Endothelial cell of umbilical vein (primary cell): ENCODE measurements around the gene ABLIM2. TPM values are rescaled to one million over a fixed set of nuclear protein-coding genes. Genes with fewer than 3 reads are reported as not detected.

Source experiments
- BruUV-seq: library from RNA; stranded (reverse); fragments of 400-500 nt; replicated peaks from 2 replicates; lab custom pipeline; 2021; lab: Mats Ljungman, UMichigan
- CTCF ChIA-PET: fragments of 300-600, 350-600 bp; sonication (Branson Sonifier 250); formaldehyde crosslinking; loops from one replicate; lab custom pipeline; 2021; ENCODE audit warnings: antibody characterized with exemption, inconsistent platforms; lab: Charles Lee
- POLR2A ChIA-PET: fragments of 300-600, 350-600 bp; sonication (Branson Sonifier 250); formaldehyde crosslinking; loops from one replicate; lab custom pipeline; 2021; ENCODE audit warnings: antibody characterized with exemption, inconsistent platforms; lab: Charles Lee
- DNase-seq: peaks from one replicate; pipeline ENCODE4 v3.0.0-alpha.2; 2011; ENCODE audit warnings: low read depth, low spot score
- FAIRE-seq: peaks from 2 replicates; lab custom pipeline; 2011; peaks lifted over from hg19 to GRCh38; lab: Jason Lieb, UNC
- H2AFZ ChIP-seq: 2 replicates; pipeline ENCODE4 v1.6.0; 2012; ENCODE audit warnings: low read depth, low read length, control low read depth, inconsistent platforms
- H3K27ac ChIP-seq: 2 replicates; pipeline ENCODE4 v1.5.1; 2011; ENCODE audit warnings: low read depth, mild to moderate bottlenecking, control low read depth, low read length, moderate library complexity; ENCODE audit not compliant: insufficient read depth
- H3K27me3 ChIP-seq, 2 experiments: 2 replicates each; pipeline versions ENCODE4 v1.6.0 to v1.6.1; 2011; ENCODE audit warnings: low read length in 2 of 2, mixed read lengths in 1 of 2; ENCODE audit not compliant: control insufficient read depth in 2 of 2, insufficient read depth in 2 of 2
- H3K36me3 ChIP-seq, 2 experiments: 2 replicates in 1 of 2; 3 replicates in 1 of 2; pipeline ENCODE4 v1.5.1; 2011; ENCODE audit warnings: low read length in 2 of 2, mild to moderate bottlenecking in 1 of 2, moderate library complexity in 1 of 2; ENCODE audit not compliant: control insufficient read depth in 2 of 2, insufficient read depth in 2 of 2; ENCODE audit errors: extremely low read depth in 1 of 2
- H3K4me1 ChIP-seq: 3 replicates; pipeline ENCODE4 v1.5.1; 2011; ENCODE audit warnings: mild to moderate bottlenecking, low read length; ENCODE audit not compliant: control insufficient read depth, insufficient read depth; ENCODE audit errors: extremely low read depth
- H3K4me2 ChIP-seq: 2 replicates; pipeline ENCODE4 v1.6.1; 2011; ENCODE audit warnings: low read length, control low read depth, mixed read lengths; ENCODE audit not compliant: insufficient read depth
- H3K4me3 ChIP-seq, 3 experiments: fragments of 200-600 bp in 1 of 3; sonication (generic), shearing (Covaris generic) in 1 of 3; replicated peaks in 1 of 3; 2 replicates each; pipeline ENCODE4 v1.5.1; 2011 to 2016; ENCODE audit warnings: control low read depth in 3 of 3, low read length in 3 of 3, mild to moderate bottlenecking in 2 of 3, inconsistent platforms in 1 of 3, low read depth in 1 of 3, moderate library complexity in 1 of 3; ENCODE audit not compliant: insufficient read depth in 1 of 3
- H3K79me2 ChIP-seq: 2 replicates; pipeline ENCODE4 v1.6.0; 2012; ENCODE audit warnings: low read length, inconsistent platforms; ENCODE audit not compliant: control insufficient read depth, insufficient read depth
- H3K9ac ChIP-seq: replicated peaks from 2 replicates; pipeline ENCODE3; 2011; ENCODE audit warnings: low read length, control low read depth; ENCODE audit not compliant: insufficient read depth; ENCODE audit errors: extremely low read depth
- H3K9me1 ChIP-seq: replicated peaks from 3 replicates; pipeline ENCODE4 v1.6.0; 2011; ENCODE audit warnings: mild to moderate bottlenecking, low read length; ENCODE audit not compliant: control insufficient read depth, insufficient read depth; ENCODE audit errors: extremely low read depth
- H3K9me3 ChIP-seq: replicated peaks from 2 replicates; pipeline ENCODE4 v1.5.1; 2012; ENCODE audit warnings: low read length, inconsistent platforms; ENCODE audit not compliant: control insufficient read depth, insufficient read depth
- H4K20me1 ChIP-seq: replicated peaks from 2 replicates; pipeline ENCODE3; 2011; ENCODE audit warnings: mild to moderate bottlenecking, low read length; ENCODE audit not compliant: control insufficient read depth, insufficient read depth; ENCODE audit errors: extremely low read depth
- EZH2 ChIP-seq: IDR thresholded peaks from 2 replicates; pipeline ENCODE4 v1.6.1; 2012; ENCODE audit warnings: borderline replicate concordance, low read depth, mild to moderate bottlenecking, moderate library complexity, low read length, inconsistent platforms; ENCODE audit not compliant: severe bottlenecking
- FOS ChIP-seq: IDR thresholded peaks from 2 replicates; pipeline ENCODE4 v1.6.1; 2011; ENCODE audit warnings: mild to moderate bottlenecking, low read length, moderate library complexity, borderline replicate concordance; ENCODE audit not compliant: insufficient read depth
- GATA2 ChIP-seq: IDR thresholded peaks from 2 replicates; pipeline ENCODE4 v1.7.0; 2011; ENCODE audit warnings: low read depth, mild to moderate bottlenecking, moderate library complexity, mixed read lengths, low read length; ENCODE audit not compliant: insufficient read length, insufficient read depth
- JUN ChIP-seq: IDR thresholded peaks from 2 replicates; pipeline ENCODE4 v1.6.1; 2011; ENCODE audit warnings: borderline replicate concordance, low read depth; ENCODE audit not compliant: insufficient read length, insufficient read depth
- MAX ChIP-seq: IDR thresholded peaks from 2 replicates; pipeline ENCODE4 v1.6.1; 2011; ENCODE audit not compliant: insufficient read depth, insufficient read length
- MYC ChIP-seq: IDR thresholded peaks from one replicate; pipeline ENCODE4 v1.6.1; 2011; ENCODE audit warnings: mild to moderate bottlenecking, low read depth, low read length
- POLR2A ChIP-seq: IDR thresholded peaks from 2 replicates; pipeline ENCODE4 v1.6.1; 2012; ENCODE audit warnings: low read depth, mild to moderate bottlenecking, control low read depth, low read length
- POLR2AphosphoS5 ChIP-seq: IDR thresholded peaks from 2 replicates; pipeline ENCODE4 v1.6.1; 2012; ENCODE audit warnings: low read depth, mild to moderate bottlenecking, control low read depth, low read length, moderate library complexity; ENCODE audit not compliant: insufficient read depth
- dilution Hi-C: fragments of 300-500 bp; cut with MboI; formaldehyde crosslinking; loops from one replicate; pipeline ENCODE4 v1.15.0; 2019; ENCODE audit warnings: low sequenced_read_pairs; ENCODE audit not compliant: extremely low pct_ligation_motif_present
- intact Hi-C: fragments of 100-400 bp; cut with micrococcal nuclease; formaldehyde crosslinking; loops from one replicate; pipeline ENCODE4 v1.10.0; 2022
- polyA plus RNA-seq, 4 experiments: library from polyadenylated mRNA; depleted of rRNA in 3 of 4; stranded (reverse) in 3 of 4; unstranded in 1 of 4; fragments of >200 nt; gene quantifications; 2 replicates each; pipeline versions ENCODE4 v1.2.1 to v1.2.3, GENCODE V29; 2011 to 2012; ENCODE audit warnings: missing spikeins in 1 of 4
- total RNA-seq: library from RNA; stranded (reverse); gene quantifications from 2 replicates; pipeline ENCODE4 v1.2.3, GENCODE V29; 2021
- TF ChIP-seq, protein P1 (sequence below), 2 donors: IDR thresholded peaks; 1 replicate in 1 of 2; 2 replicates in 1 of 2; pipeline ENCODE4 v1.5.1; 2011; ENCODE audit warnings: low read length in 2 of 2, mild to moderate bottlenecking in 2 of 2, moderate library complexity in 2 of 2, control low read depth in 1 of 2, inconsistent platforms in 1 of 2, low read depth in 1 of 2; ENCODE audit not compliant: insufficient read depth in 1 of 2; ENCODE audit errors: extremely low read depth in 1 of 2

ABLIM2 gene
- total and polyA plus RNA-seq, 2 donors (not counting 3 experiments of a cell fraction or from before 2014, with no cell fraction given): 0.28 to 0.66 TPM

DNA sequence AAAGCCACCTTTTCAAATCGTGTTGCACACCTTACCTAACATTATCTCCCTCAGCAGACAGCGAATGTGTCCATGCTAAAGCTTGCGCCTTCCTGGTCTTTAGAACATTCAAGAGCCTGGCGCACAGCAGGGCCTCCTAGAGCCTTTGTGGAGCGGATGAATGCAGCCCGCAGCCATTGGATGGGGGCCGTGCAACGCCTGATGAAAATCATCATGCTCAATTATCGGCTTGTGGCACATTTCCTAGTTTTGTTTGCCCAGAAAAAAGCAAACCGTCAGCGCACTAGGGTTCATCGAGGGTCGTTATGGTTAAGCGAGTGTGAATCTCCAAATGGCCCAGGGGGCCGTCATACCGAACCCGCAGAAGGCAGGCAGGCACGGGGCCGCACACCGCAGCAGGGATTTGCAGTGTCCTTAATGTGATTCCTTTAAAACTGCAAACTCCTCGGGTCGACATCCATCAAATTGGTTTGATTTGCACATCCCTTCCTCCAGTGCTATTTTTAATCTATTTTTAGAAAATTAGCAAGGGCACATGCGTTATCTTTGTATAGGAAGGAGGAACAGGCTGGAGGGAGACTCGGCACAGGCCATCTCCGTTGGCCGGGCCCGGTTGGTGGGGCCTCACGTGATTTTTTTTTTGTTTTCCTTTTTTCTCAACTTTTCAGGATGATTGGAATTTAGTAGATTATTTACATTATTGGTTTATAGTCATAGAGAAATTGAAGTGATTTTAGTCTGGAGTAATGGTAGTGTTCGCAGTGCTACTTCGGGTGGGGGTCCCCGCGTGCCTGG is 53.1 kb downstream of the ABLIM2 start:
- ChIA-PET POLR2A (no interaction called here), CTCF (interaction anchor here (0.6 kb wide), 1 partner anchor 171 kb away, joined by 3 read pairs; no protein-coding TSS in a partner anchor)
- no peaks in the 10 kb centered on the region for H4K20me1 ChIP-seq
- dilution Hi-C loops: no loop called here
- H3K27me3 ChIP-seq: no peaks in the 10 kb centered on the region
- TF ChIP-seq, protein P1, sequence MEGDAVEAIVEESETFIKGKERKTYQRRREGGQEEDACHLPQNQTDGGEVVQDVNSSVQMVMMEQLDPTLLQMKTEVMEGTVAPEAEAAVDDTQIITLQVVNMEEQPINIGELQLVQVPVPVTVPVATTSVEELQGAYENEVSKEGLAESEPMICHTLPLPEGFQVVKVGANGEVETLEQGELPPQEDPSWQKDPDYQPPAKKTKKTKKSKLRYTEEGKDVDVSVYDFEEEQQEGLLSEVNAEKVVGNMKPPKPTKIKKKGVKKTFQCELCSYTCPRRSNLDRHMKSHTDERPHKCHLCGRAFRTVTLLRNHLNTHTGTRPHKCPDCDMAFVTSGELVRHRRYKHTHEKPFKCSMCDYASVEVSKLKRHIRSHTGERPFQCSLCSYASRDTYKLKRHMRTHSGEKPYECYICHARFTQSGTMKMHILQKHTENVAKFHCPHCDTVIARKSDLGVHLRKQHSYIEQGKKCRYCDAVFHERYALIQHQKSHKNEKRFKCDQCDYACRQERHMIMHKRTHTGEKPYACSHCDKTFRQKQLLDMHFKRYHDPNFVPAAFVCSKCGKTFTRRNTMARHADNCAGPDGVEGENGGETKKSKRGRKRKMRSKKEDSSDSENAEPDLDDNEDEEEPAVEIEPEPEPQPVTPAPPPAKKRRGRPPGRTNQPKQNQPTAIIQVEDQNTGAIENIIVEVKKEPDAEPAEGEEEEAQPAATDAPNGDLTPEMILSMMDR (IDR thresholded peaks at IDR 0.05; ENCODE audit: extremely low read depth in 1 of 2, insufficient read depth in 1 of 2, low read depth in 1 of 2, low read length in 2 of 2): no peak
- TF ChIP-seq POLR2AphosphoS5 (no peak), POLR2A (no peak), MYC (no peak), MAX (no peak), EZH2 (no peak), FOS (no peak), GATA2 (no peak), JUN (no peak)
- H3K9ac ChIP-seq: no peak overlapping the region
- FAIRE-seq: no peak
- H2AFZ ChIP-seq: no peak overlapping the region
- no peak overlapping the region for H3K4me2 ChIP-seq
- BruUV-seq: no TSS peak
- no peak overlapping the region for H3K27ac ChIP-seq
- intact Hi-C loops: no loop called here
- H3K9me3 ChIP-seq: no peaks in the 10 kb centered on the region
- no peak for DNase-seq
- no peak overlapping the region for H3K4me3 ChIP-seq
- no peaks in the 10 kb centered on the region for H3K36me3 ChIP-seq
- no peaks in the 10 kb centered on the region for H3K4me1 ChIP-seq
- no peaks in the 10 kb centered on the region for H3K79me2 ChIP-seq
- no peaks in the 10 kb centered on the region for H3K9me1 ChIP-seq
